Stimulated activated memory B cell treated with anti-CD40 and anti-IgM and Interleukin-4, amounts not matched to agents 10 μg/mL and 1 μg/mL and 100 μg/mL, for 72 hours (primary cell): ENCODE measurements around the gene KCNK1.

ENCODE experiments used
- ATAC-seq: fragments of 150-1000 bp; cut with Tn5 transposase; 2 replicates; pipeline ENCODE4 v1.10.0; 2021
- H3K27ac Mint-ChIP-seq: one replicate; pipeline ENCODE4 v1.8.0; 2022; ENCODE audit warnings: mild to moderate bottlenecking, mixed read lengths
- H3K27me3 Mint-ChIP-seq: one replicate; pipeline ENCODE4 v1.8.0; 2022; ENCODE audit warnings: mixed read lengths
- H3K36me3 Mint-ChIP-seq: one replicate; pipeline ENCODE4 v1.8.0; 2022; ENCODE audit warnings: mixed read lengths
- H3K4me1 Mint-ChIP-seq: one replicate; pipeline ENCODE4 v1.8.0; 2022; ENCODE audit warnings: mixed read lengths
- H3K4me3 Mint-ChIP-seq: one replicate; pipeline ENCODE4 v1.8.0; 2022; ENCODE audit warnings: mild to moderate bottlenecking, moderate library complexity, mixed read lengths
- H3K9me3 Mint-ChIP-seq: one replicate; pipeline ENCODE4 v1.8.0; 2022; ENCODE audit warnings: mixed read lengths

The KCNK1 gene

DNA sequence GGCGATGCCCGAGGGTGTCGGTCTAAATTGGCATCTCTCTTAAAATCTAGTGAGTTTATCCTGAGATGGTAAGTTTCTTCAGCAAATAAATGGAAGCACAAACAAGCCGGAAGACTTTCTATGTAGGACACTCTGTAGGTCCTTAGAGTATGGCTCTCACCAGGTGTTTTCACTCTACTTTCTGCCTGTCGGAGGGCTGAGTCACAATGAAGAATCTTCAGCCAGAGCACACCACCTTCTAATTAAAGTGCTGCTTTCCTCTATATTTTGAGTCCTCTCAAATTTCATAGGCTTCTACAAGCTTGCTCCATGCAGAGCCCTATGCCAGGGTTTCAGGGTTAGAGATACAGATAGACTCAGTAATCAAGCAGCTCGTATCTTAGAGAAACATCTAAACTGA is 27.1 kb downstream of the KCNK1 start:
- H3K4me1 Mint-ChIP-seq: no peaks in the 10 kb centered on the region
- H3K4me3 Mint-ChIP-seq: no peak overlapping the region
- H3K9me3 Mint-ChIP-seq: peaks cover 7% of the 10 kb centered on the region
- no peak for ATAC-seq
- H3K27me3 Mint-ChIP-seq: peaks cover 9% of the 10 kb centered on the region
- no peaks in the 10 kb centered on the region for H3K36me3 Mint-ChIP-seq
- H3K27ac Mint-ChIP-seq: no peak overlapping the region

DNA sequence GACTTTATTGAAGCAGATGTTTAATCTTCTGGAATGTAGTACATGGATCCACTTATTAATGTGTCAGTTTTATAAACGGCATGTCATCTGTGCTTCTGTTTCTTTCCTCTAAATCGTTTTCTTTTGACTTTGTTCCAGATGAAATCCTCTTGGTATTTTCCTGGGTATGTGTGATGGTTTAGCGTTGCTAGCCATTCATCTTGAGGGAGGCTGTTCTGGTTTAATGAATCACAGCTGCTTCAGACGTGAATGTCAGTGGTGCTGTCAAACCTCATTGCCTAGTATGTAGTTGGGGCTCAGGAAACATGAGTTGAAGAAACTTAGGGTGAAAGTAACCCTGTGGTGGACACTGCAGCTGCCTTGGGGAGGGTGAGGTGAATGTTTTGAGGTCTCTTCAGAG is 33.2 kb downstream of the KCNK1 start:
- H3K27ac Mint-ChIP-seq: no peak overlapping the region
- no peak for ATAC-seq
- no peaks in the 10 kb centered on the region for H3K36me3 Mint-ChIP-seq
- H3K4me3 Mint-ChIP-seq: no peak overlapping the region
- no peaks in the 10 kb centered on the region for H3K4me1 Mint-ChIP-seq
- peaks cover 3% of the 10 kb centered on the region for H3K9me3 Mint-ChIP-seq
- H3K27me3 Mint-ChIP-seq: no peaks in the 10 kb centered on the region

DNA sequence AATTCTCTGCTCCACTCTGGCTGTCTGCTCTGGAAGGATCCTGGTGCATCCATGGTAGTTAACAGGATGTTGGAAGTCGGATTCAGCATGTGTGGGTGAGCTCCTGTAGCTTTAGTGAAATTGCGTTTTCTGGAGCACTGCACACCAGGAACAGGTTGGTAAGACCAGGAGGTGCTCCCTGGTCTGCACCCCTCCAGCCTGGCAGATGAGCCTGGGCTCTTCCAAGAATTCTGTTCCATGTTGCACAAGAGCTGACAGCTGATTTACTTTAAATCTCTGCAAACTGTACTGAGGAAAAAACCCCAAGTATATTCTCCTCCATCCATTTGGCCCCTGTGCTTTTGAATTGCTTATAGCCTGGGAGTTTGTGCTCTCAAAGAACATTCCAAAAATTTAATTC is 33.7 kb downstream of the KCNK1 start:
- H3K27ac Mint-ChIP-seq: no peak overlapping the region
- H3K9me3 Mint-ChIP-seq: peaks cover 3% of the 10 kb centered on the region
- H3K36me3 Mint-ChIP-seq: no peaks in the 10 kb centered on the region
- H3K27me3 Mint-ChIP-seq: no peaks in the 10 kb centered on the region
- no peak for ATAC-seq
- H3K4me3 Mint-ChIP-seq: no peak overlapping the region
- H3K4me1 Mint-ChIP-seq: no peaks in the 10 kb centered on the region

DNA sequence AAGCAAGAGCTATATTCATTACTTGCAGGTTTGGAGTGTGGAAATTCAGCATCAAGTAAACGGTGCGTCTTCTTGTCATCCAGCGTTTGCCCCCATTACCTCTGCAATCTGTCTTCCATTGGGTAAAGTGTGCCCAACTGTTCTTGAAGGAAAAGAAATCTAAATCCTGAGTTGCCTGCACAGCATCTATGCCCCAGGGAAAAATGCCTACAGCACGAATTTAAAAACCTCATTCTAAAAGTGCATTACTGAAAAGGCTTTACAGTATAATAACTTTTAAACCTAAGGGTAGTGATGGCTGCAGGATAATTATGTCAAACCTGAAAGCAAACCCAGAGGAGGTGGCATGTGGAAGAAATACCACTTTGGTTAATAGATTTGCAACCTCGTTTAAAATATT is 37.2 kb downstream of the KCNK1 start:
- Mint-ChIP-seq H3K27ac (no peak overlapping the region), H3K27me3 (no peaks in the 10 kb centered on the region), H3K36me3 (no peaks in the 10 kb centered on the region), H3K4me1 (no peaks in the 10 kb centered on the region), H3K4me3 (no peak overlapping the region), H3K9me3 (peaks cover 3% of the 10 kb centered on the region)
- ATAC-seq: no peak

DNA sequence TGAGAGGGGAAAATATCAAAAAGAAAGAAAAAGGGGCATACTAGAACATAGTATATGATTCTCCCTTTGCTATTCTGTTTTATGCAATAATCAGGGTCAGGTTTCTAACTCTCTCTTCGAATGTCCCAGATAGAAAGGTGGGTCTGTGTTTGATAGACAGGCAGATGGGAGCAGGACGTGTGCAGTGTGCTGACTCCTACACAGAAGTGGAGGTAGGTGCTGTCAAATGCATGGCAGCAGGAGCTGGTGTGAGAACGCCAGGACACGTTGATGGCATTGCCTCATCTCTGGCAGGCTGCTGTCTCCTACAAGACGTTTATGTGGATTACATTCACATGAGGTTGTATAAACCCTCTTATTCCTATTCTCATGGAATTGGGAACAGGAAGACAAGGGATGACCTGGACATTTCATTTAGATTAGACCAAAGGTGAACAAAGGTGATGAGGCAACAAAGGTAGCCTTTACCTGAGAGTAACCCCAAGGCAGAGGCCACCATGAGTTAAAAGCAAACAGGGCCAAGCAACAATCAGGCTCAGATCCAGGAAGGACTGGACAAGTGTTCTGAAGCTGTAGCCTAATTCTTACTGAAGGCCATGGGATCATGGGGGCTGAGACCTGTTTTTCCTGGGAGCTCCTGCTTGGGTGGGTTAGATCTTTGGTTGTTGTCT is 37.8 kb downstream of the KCNK1 start:
- Mint-ChIP-seq H3K4me3 (no peak overlapping the region), H3K4me1 (no peaks in the 10 kb centered on the region), H3K27me3 (no peaks in the 10 kb centered on the region), H3K36me3 (no peaks in the 10 kb centered on the region), H3K9me3 (no peaks in the 10 kb centered on the region), H3K27ac (no peak overlapping the region)
- ATAC-seq: no peak

DNA sequence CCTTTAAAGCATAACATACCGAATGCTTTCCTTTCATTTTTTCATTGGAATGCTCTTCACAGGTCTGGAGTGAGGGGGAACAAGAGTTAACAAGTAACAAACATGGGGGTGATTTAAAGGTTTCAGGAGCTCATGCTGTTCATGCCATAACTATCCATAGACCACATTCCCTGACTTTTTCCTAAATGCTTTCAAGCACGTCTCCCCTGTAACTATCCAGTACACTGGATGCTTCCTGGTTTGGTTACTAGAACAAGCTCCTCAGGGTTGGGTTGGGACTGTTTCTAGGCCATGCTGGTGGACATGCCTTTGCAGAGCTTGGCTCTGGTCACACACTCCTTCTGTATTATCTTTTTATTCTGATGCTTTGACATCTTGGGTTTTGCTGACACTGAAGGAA is 38.6 kb downstream of the KCNK1 start:
- Mint-ChIP-seq H3K4me1 (no peaks in the 10 kb centered on the region), H3K9me3 (no peaks in the 10 kb centered on the region), H3K27ac (no peak overlapping the region), H3K4me3 (no peak overlapping the region), H3K36me3 (no peaks in the 10 kb centered on the region), H3K27me3 (peaks cover 6% of the 10 kb centered on the region)
- no peak for ATAC-seq

DNA sequence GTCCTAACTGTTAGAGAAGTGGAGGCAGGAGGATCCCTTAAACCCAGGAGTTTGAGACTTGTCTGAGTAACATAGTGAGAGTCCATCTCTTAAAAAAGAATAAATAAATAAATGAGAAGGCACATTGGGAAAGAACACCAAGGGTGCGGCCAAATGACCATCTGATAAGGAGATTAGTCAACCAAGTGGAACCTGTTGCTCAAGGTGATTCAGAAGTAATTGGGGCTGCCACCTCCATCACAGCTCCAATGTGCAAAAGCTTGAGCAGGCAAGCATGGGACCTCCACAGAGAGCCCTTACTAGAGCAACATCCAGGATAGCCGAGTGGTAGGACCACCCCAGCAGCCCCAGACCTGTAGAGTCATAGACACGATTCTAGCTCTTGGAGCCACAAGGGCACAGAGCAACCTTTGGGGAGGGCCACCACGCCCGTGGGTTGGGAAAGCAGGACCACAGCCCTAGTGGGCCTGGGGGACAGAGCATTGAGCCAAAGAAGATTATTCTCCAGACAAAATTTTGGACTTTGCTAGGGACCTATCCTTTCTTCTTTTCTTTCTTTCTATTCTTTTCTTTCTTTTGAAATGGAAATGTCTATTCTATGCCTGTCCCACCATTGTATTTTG is 40.9 kb downstream of the KCNK1 start:
- peaks cover 10% of the 10 kb centered on the region for H3K27me3 Mint-ChIP-seq
- ATAC-seq: peak; percentile 41
- no peaks in the 10 kb centered on the region for H3K4me1 Mint-ChIP-seq
- no peak overlapping the region for H3K4me3 Mint-ChIP-seq
- H3K9me3 Mint-ChIP-seq: no peaks in the 10 kb centered on the region
- H3K27ac Mint-ChIP-seq: no peak overlapping the region
- H3K36me3 Mint-ChIP-seq: no peaks in the 10 kb centered on the region

DNA sequence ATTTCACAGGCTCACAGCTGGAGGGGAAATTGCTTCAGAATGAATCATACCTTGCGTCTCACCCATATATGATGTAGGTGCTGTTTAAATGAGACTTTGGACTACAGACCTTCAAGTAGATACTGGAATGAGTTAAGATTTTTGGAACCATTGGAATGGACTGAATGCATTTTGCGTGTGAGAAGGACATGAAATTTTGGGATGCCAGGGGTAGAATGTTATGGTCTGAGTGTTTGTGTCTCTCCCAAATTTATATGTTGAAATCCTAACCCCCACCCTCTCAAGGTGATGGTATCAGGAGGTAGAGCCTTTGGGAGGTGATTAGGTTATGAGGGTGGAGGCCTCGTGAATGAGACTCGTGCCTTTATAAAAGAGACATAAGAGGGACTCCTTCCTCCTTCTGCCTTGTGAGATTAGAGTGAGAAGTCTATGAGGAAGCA is 41.4 kb downstream of the KCNK1 start:
- Mint-ChIP-seq H3K36me3 (no peaks in the 10 kb centered on the region), H3K27ac (no peak overlapping the region), H3K9me3 (no peaks in the 10 kb centered on the region), H3K4me1 (no peaks in the 10 kb centered on the region), H3K27me3 (peaks cover 10% of the 10 kb centered on the region), H3K4me3 (no peak overlapping the region)
- ATAC-seq: no peak

DNA sequence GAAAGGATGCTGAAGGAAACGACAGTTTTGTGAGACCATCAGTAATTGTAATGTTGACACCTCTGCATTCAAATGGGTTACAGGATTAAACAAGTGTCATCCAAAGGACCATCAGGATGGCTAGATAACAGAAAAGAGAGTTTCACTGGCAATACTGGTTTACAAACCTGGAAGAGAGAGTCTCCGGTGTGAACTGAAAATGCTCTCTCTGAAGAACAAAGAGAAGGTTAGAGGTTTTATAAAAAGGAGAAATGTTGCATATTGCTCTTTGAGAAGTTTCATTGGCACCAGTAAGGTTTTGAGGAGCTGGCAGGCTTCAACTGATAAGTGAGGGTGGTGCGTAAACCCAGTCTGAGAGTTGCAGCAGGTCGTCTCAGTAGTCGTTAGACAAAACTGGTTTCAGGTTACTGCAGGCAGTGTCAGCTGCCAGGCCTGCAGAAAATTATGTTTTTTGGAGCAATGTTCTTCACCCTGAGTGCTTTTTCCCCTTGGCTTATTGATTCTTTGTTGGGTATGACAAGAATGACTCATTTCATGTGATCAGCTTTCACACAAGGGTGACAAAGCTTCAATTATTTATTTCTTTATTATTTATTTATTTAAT is 42.2 kb downstream of the KCNK1 start:
- H3K27me3 Mint-ChIP-seq: peaks cover 10% of the 10 kb centered on the region
- no peak overlapping the region for H3K4me3 Mint-ChIP-seq
- no peaks in the 10 kb centered on the region for H3K36me3 Mint-ChIP-seq
- H3K27ac Mint-ChIP-seq: no peak overlapping the region
- no peaks in the 10 kb centered on the region for H3K4me1 Mint-ChIP-seq
- no peaks in the 10 kb centered on the region for H3K9me3 Mint-ChIP-seq
- no peak for ATAC-seq

DNA sequence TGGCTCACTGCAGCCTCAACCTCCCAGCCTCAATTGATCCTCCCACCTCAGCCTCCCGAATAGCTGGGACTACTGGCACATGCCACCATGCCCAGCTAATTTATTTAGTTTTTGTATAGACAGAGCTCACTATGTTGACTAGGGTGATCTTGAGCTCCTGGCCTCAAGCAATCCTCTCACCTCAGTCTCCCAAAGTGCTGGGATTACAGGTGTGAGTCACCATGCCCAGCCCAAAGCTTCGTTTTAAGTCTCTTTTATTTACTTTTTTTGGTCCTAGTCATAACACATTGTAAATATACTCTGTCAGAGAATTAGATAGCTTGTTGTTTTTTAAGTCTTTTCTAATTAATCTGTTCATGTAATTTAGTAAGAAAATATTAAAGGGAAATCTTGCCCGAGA is 42.8 kb downstream of the KCNK1 start:
- H3K27ac Mint-ChIP-seq: no peak overlapping the region
- H3K4me1 Mint-ChIP-seq: no peaks in the 10 kb centered on the region
- H3K36me3 Mint-ChIP-seq: no peaks in the 10 kb centered on the region
- H3K4me3 Mint-ChIP-seq: no peak overlapping the region
- H3K9me3 Mint-ChIP-seq: no peaks in the 10 kb centered on the region
- no peak for ATAC-seq
- H3K27me3 Mint-ChIP-seq: peaks cover 10% of the 10 kb centered on the region

DNA sequence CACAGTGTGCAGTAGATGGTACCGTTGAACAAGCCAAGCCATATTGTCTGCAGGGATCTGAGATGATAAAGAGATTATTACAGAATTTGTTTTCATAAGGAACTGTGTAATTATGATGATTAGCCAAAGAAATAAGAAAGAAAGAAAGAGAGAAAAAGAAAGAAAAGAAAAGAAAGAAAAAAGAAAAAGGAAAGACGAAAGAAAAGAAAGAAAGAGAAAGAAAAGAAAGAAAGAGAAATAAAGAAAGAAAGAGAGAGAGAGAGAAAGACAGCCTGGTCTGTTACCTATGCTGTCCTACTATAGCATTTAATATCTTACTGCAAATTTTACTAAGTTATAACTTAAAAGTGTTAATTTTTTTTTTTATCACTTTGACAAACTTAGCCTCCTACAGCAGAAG is 43.6 kb downstream of the KCNK1 start:
- Mint-ChIP-seq H3K4me1 (no peaks in the 10 kb centered on the region), H3K27me3 (peaks cover 10% of the 10 kb centered on the region), H3K9me3 (no peaks in the 10 kb centered on the region), H3K36me3 (no peaks in the 10 kb centered on the region), H3K27ac (no peak overlapping the region), H3K4me3 (no peak overlapping the region)
- ATAC-seq: no peak

DNA sequence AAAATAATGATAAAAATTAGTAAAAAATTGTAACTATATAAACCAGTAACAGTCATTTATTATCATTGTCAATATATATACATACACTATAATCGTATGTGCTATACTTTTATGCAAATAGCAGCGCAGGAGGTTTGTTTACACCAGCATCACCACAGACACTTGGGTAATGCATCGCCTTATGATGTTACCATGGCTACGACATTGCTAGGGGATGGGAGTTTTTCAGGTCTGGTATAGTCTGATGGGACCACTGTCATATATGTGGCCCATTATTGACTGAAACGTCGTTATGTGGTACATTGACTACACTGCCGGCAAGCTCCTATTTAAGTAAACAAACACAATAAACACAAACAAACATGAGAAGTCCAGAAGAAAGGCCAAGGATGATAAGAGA is 45.6 kb downstream of the KCNK1 start:
- Mint-ChIP-seq H3K4me1 (no peaks in the 10 kb centered on the region), H3K9me3 (peaks cover 4% of the 10 kb centered on the region), H3K27me3 (peaks cover 10% of the 10 kb centered on the region), H3K36me3 (no peaks in the 10 kb centered on the region), H3K27ac (no peak overlapping the region), H3K4me3 (no peak overlapping the region)
- no peak for ATAC-seq

DNA sequence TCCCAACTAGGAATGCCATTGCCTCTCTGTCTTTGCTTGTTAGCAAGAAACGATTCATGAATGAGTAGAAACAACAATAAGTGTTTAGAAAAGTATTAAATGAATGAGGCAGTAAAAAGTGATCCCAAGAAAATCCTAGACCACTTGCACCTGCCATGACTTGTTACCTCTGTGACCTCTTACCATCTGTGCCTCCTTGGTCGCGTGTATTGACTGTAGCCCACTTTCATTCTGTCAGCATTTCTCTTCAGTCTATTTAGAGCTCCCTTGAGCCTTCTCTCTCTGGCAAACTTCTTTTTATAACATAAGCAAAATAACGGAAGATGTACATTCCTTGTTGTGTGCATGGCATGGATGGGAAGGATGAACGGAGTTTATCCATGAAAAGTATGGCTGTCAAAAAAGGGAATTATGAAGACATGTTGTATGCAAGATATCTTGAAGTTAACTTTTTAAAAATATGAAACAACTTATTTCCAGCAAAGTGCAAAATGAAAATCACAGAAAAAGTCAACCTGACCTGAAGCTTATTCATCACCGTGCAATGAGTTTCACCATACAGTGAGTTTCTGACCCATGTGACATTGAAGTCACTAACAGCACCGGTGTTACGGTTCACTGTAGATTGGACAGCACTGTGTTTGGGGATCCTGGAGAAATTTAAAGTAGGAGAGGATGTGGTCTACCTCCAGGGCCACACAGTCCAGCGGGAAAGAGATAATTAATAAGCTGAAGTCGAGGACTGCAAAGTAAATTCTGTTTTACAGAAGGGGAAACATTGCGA is 47.7 kb downstream of the KCNK1 start:
- H3K27me3 Mint-ChIP-seq: peaks cover 10% of the 10 kb centered on the region
- ATAC-seq: no peak
- no peaks in the 10 kb centered on the region for H3K36me3 Mint-ChIP-seq
- H3K9me3 Mint-ChIP-seq: peaks cover 4% of the 10 kb centered on the region
- H3K4me1 Mint-ChIP-seq: no peaks in the 10 kb centered on the region
- H3K27ac Mint-ChIP-seq: no peak overlapping the region
- H3K4me3 Mint-ChIP-seq: no peak overlapping the region

DNA sequence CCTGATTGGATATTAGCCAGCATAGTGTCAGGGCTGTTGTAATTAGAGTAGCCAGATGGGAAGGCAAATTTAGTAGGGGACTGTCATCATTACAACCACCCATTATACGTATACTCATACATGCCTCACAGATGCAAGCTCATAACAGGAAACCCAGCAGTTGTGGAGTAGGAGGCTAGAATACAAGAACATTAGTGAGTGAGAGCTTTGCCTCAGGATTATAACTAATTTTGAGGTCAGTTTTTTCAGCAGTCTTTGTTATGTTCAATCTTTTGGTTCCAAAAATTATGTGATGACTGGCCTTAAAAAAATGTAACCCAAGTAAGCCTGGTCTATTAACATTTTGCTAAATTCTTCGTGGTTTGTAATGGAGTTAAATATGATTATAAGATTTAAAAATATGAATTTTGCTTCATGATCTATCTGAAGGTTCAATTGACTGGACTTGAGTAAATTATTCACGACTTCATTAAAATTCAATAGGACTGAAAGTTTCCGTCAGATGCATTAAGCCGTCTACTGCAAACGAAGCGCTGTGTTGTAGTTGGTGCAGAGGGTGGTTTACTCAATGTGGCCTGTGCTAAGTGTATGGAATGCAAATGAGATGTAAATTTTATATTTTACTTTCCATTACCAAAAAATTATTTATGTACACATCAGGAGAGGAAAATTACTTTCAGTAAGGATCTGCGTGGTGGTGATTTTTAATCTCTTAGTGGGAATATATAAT is 48.8 kb downstream of the KCNK1 start:
- Mint-ChIP-seq H3K27me3 (peaks cover 2% of the 10 kb centered on the region), H3K4me1 (no peaks in the 10 kb centered on the region), H3K4me3 (no peak overlapping the region), H3K36me3 (no peaks in the 10 kb centered on the region), H3K9me3 (peaks cover 4% of the 10 kb centered on the region), H3K27ac (no peak overlapping the region)
- ATAC-seq: no peak

DNA sequence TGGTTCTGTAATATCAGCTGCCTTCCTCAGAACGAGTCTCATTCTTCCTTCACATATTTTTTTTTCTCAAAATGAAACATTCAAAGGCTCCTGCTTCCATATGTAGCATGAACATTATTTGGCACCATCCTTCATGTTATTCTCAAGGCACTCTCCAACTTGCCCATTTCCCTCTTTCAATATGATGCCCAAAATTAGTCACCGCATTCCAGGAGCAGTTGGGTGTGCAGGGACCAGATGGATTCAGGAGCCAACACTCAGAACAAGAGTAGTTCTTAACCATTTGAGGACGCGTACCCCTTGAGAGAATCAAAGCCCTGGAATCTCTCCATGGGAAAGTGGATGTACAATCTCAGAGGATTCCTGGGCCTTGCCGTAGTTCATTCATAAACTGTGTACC is 50.3 kb downstream of the KCNK1 start:
- Mint-ChIP-seq H3K27ac (no peak overlapping the region), H3K36me3 (no peaks in the 10 kb centered on the region), H3K27me3 (no peaks in the 10 kb centered on the region), H3K4me1 (no peaks in the 10 kb centered on the region), H3K9me3 (peaks cover 4% of the 10 kb centered on the region), H3K4me3 (no peak overlapping the region)
- ATAC-seq: no peak
